ENCODE measurements around the gene OLFM2. TPM values are rescaled to one million over a fixed set of nuclear protein-coding genes. Genes with fewer than 3 reads are reported as not detected.

Gene OLFM2
- total and polyA plus RNA-seq, 10 donors: 1.5 to 4.6 (median 2.5) TPM

DNA sequence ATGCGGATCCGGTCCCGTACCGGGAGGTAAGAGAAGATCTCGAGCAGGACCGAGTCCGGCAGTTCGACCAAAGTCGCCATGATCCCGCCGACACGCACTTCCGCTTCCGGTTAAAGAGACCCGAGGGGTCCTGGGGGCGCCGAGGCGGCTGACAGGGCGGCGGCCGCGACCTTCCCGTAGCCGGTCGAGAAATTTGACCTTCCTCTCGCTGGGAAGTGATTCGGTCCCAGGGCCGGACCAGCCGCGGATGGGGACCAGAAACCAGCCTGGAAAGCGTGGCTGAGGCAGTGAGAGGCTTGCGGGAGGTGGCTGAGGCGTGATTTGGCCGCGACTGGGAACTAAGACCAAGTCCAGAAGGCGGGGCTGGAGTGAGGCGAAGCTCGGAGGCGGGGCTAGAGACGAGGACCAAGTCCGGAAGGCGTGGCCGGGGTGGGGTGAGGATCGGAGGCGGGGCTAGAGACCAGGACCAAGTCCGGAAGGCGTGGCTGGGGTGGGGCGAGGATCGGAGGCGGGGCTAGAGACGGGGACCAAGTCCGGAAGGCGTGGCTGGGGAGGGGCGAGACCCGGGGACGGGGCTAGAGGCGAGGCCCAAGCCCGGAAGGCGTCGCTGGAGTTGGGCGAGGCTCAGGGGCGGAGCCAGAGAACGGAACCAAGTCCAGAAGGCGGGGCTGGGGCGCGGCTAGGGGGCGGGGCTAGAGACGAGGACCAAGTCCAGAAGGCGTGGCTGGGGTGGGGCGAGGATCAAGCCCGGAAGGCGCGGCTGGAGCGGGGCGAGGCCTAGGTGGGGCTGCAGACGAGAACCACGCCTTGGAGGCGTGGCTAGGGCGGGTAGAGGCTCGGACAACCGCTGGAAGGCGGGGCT is 117.3 kb downstream of the OLFM2 start, which contains the start of gene FBXL12:
Gene FBXL12 (minus strand): TSS at position 346 of the 862 bp plus-strand sequence. CDS start 266 bp downstream, at position 80.
- H3K4me3 ChIP-seq: peak within 1 kb of the TSS; percentile 72 to 97 (median 90)
- DNase-seq: peak; percentile 100
- H3K27me3 ChIP-seq (replicated peaks in 1 of 7): no peaks in the 10 kb centered on the region
- 0 to 1% (median 1%) methylated on average over 71 to 82 of the region's 82 CpGs for WGBS, 5 donors
- peaks cover 9 to 36% (median 24%) of the 10 kb centered on the region in 6 donors for H3K4me1 ChIP-seq
- intact Hi-C loops (cut with DNase I; ENCODE audit: low total_unique reads): no loop called here
- peak within 1 kb of the TSS; percentile 73 to 99 (median 94) for H3K27ac ChIP-seq
- peak; percentile 87 to 94 (median 88) for TF ChIP-seq POLR2AphosphoS5 (IDR thresholded peaks at IDR 0.05)
- peak in 2 of 11 experiments; percentile 25 to 30 for TF ChIP-seq CTCF (IDR thresholded peaks at IDR 0.05 in 8 of 11, conservative IDR thresholded peaks at IDR 0.05 in 3 of 11)
- TF ChIP-seq POLR2A (IDR thresholded peaks at IDR 0.05): peak in 2 of 3 donors; percentile 21 to 23
- H3K9me3 ChIP-seq: peaks cover 0 to 19% (median 12%) of the 10 kb centered on the region in 8 donors
- peaks cover 0 to 30% (median 8%) of the 10 kb centered on the region in 6 donors for H3K36me3 ChIP-seq

DNA sequence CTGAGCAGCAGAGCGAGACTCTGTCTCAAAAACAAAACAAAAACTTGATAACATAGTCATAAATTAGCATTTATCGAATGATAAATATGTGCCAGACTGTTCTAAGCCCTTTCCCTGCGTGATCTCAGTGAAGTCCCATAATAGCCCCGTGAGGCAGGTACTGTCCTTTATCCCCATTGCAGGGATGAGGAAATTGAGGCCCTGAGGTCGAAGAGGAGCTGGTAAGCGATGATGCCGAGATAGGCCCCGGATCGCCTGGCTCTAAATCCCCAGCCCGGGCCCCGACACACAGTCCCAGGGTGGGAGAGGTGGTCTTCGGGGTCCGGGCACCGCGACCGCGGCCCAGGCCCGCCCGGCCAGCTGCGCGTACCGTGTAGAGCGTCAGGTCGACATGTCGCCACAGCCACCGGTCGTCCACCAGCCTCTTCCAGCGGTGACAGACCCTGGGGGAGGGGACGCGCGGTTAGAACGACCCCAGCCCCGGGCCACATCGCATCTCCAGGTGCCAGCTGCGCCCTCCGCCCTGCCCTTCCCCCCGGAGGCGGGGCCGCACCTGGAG is 118.1 kb downstream of the OLFM2 start:
- peaks cover 9 to 36% (median 24%) of the 10 kb centered on the region in 6 donors for H3K4me1 ChIP-seq
- H3K27ac ChIP-seq: peak overlapping the region; percentile 73 to 99 (median 94)
- intact Hi-C loops (cut with DNase I; ENCODE audit: low total_unique reads): no loop called here
- H3K27me3 ChIP-seq (replicated peaks in 1 of 7): no peaks in the 10 kb centered on the region
- peaks cover 0 to 34% (median 8%) of the 10 kb centered on the region in 6 donors for H3K36me3 ChIP-seq
- WGBS, 5 donors: 4 to 18% (median 5%) methylated on average over 10 to 39 of the region's 39 CpGs
- no peak for DNase-seq
- peaks cover 0 to 19% (median 12%) of the 10 kb centered on the region in 8 donors for H3K9me3 ChIP-seq
- TF ChIP-seq CTCF (IDR thresholded peaks at IDR 0.05 in 8 of 11, conservative IDR thresholded peaks at IDR 0.05 in 3 of 11) (no peak), POLR2A (IDR thresholded peaks at IDR 0.05) (no peak), POLR2AphosphoS5 (IDR thresholded peaks at IDR 0.05) (no peak)
- peak overlapping the region; percentile 72 to 97 (median 90) for H3K4me3 ChIP-seq

- no peaks in the 10 kb centered on the region for H3K27me3 ChIP-seq (replicated peaks in 1 of 7)
- intact Hi-C loops (cut with DNase I; ENCODE audit: low total_unique reads): no loop called here
- no peak overlapping the region for H3K27ac ChIP-seq
- peaks cover 0 to 19% (median 0%) of the 10 kb centered on the region in 6 donors for H3K4me1 ChIP-seq
- TF ChIP-seq POLR2A (IDR thresholded peaks at IDR 0.05): no peak
- TF ChIP-seq POLR2AphosphoS5 (IDR thresholded peaks at IDR 0.05): peak in 1 of 3 donors; percentile 46
- WGBS, 5 donors: 96 to 98% (median 97%) methylated on average over 15 to 21 of the region's 21 CpGs; no CpG with 5 or more reads in 1 of the 5 donors
- DNase-seq: no peak
- peaks cover 0 to 16% (median 12%) of the 10 kb centered on the region in 8 donors for H3K9me3 ChIP-seq
- H3K36me3 ChIP-seq: peaks cover 0 to 96% (median 41%) of the 10 kb centered on the region in 6 donors
- no peak overlapping the region for H3K4me3 ChIP-seq
These were observed 125.2 kb downstream of the OLFM2 start for GRCh38 chr19:9811139-9811538.

DNA sequence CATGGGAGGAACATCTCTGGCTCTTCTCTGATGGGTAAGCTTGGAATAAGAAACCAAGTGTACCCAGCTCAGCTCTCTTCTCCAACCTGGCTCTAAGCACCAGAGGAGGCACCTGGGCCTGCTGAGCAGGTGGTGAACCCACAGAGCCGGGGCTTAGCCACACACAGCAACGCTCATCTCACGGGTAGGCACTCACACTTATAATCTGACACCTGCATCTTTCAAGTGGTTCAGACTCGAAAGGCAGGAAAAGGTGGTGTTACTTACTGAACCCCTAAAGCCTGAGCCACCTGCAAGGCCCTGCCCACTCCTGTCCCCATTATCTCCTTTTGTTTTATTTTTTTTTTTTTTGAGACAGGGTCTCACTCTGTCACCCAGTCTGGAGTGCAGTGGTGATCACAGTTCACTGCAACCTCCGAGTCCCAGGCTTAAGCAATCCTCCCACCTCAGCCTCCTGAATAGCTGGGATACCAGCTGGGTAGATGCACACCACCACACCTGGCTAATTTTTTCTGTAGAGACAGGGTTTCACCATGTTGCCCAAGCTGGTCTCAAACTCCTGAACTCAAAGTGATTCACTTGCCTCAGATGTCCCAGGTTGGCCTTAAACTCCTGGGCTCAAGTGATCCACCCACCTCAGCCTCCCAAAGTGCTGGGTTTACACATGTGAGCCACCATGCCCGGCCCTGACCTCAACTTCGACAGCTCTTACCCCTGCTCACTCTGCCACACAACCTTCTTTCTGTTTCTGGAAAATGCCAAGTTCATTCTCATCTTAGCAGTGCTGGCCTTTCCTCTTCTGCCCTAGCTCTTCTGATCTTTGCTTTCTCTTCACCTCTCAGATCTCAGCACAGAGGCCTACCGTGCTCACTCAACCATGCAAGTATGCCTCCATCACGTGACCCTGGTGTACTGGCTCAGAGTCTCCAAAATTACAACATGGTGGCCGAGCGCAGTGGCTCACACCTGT is 127.2 kb downstream of the OLFM2 start:
- intact Hi-C loops (cut with DNase I; ENCODE audit: low total_unique reads): no loop called here
- DNase-seq: no peak
- 75 to 89% (median 82%) methylated on average over 11 of the region's 11 CpGs for WGBS, 5 donors
- no peaks in the 10 kb centered on the region for H3K27me3 ChIP-seq (replicated peaks in 1 of 7)
- TF ChIP-seq POLR2AphosphoS5 (IDR thresholded peaks at IDR 0.05): peak in 1 of 3 donors; percentile 35
- TF ChIP-seq POLR2A (IDR thresholded peaks at IDR 0.05): no peak
- no peak for TF ChIP-seq CTCF (IDR thresholded peaks at IDR 0.05 in 8 of 11, conservative IDR thresholded peaks at IDR 0.05 in 3 of 11)
- no peak overlapping the region for H3K4me3 ChIP-seq
- peak overlapping the region in 4 of 8 donors; percentile 5 to 54 (median 36) for H3K27ac ChIP-seq
- H3K9me3 ChIP-seq: no peaks in the 10 kb centered on the region
- H3K36me3 ChIP-seq: peaks cover 0 to 82% (median 37%) of the 10 kb centered on the region in 6 donors
- peaks cover 0 to 15% (median 0%) of the 10 kb centered on the region in 6 donors for H3K4me1 ChIP-seq

Data from spleen (tissue), 11 donors.